Measurements from ENCODE around the gene DIO2.

Gene DIO2

GRCh38 chr14:80167793-80168448 is 43.4 kb downstream of the DIO2 start:
- no peak for DNase-seq

- DNase-seq, result no peak
Measured at GRCh38 chr14:80164991-80165721, 46.1 kb downstream of the DIO2 start.

GRCh38 chr14:80152763-80153162 is 58.5 kb downstream of the DIO2 start:
- DNase-seq, result no peak

- no peak for DNase-seq
Measured at GRCh38 chr14:80152166-80152565, 59.1 kb downstream of the DIO2 start.

- DNase-seq, result no peak
Measured at GRCh38 chr14:80150301-80150700, 61.0 kb downstream of the DIO2 start.

All from activated CD4-positive, CD25-positive, alpha-beta regulatory T cell (primary cell).